Endothelial cell of umbilical vein (primary cell): ENCODE data around the gene IRX3. TPM values are rescaled to one million over a fixed set of nuclear protein-coding genes. Genes with fewer than 3 reads are reported as not detected.

Source experiments
- BruUV-seq: library from RNA; stranded (reverse); fragments of 400-500 nt; replicated peaks from 2 replicates; lab custom pipeline; 2021; lab: Mats Ljungman, UMichigan
- CTCF ChIA-PET: fragments of 300-600, 350-600 bp; sonication (Branson Sonifier 250); formaldehyde crosslinking; loops from one replicate; lab custom pipeline; 2021; ENCODE audit warnings: antibody characterized with exemption, inconsistent platforms; lab: Charles Lee
- POLR2A ChIA-PET: fragments of 300-600, 350-600 bp; sonication (Branson Sonifier 250); formaldehyde crosslinking; loops from one replicate; lab custom pipeline; 2021; ENCODE audit warnings: antibody characterized with exemption, inconsistent platforms; lab: Charles Lee
- DNase-seq: peaks from one replicate; pipeline ENCODE4 v3.0.0-alpha.2; 2011; ENCODE audit warnings: low read depth, low spot score
- FAIRE-seq: peaks from 2 replicates; lab custom pipeline; 2011; peaks lifted over from hg19 to GRCh38; lab: Jason Lieb, UNC
- H2AFZ ChIP-seq: 2 replicates; pipeline ENCODE4 v1.6.0; 2012; ENCODE audit warnings: low read depth, low read length, control low read depth, inconsistent platforms
- H3K27ac ChIP-seq: 2 replicates; pipeline ENCODE4 v1.5.1; 2011; ENCODE audit warnings: low read depth, mild to moderate bottlenecking, control low read depth, low read length, moderate library complexity; ENCODE audit not compliant: insufficient read depth
- H3K27me3 ChIP-seq, 2 experiments: 2 replicates each; pipeline versions ENCODE4 v1.6.0 to v1.6.1; 2011; ENCODE audit warnings: low read length in 2 of 2, mixed read lengths in 1 of 2; ENCODE audit not compliant: control insufficient read depth in 2 of 2, insufficient read depth in 2 of 2
- H3K36me3 ChIP-seq, 2 experiments: 2 replicates in 1 of 2; 3 replicates in 1 of 2; pipeline ENCODE4 v1.5.1; 2011; ENCODE audit warnings: low read length in 2 of 2, mild to moderate bottlenecking in 1 of 2, moderate library complexity in 1 of 2; ENCODE audit not compliant: control insufficient read depth in 2 of 2, insufficient read depth in 2 of 2; ENCODE audit errors: extremely low read depth in 1 of 2
- H3K4me1 ChIP-seq: 3 replicates; pipeline ENCODE4 v1.5.1; 2011; ENCODE audit warnings: mild to moderate bottlenecking, low read length; ENCODE audit not compliant: control insufficient read depth, insufficient read depth; ENCODE audit errors: extremely low read depth
- H3K4me2 ChIP-seq: 2 replicates; pipeline ENCODE4 v1.6.1; 2011; ENCODE audit warnings: low read length, control low read depth, mixed read lengths; ENCODE audit not compliant: insufficient read depth
- H3K4me3 ChIP-seq, 3 experiments: fragments of 200-600 bp in 1 of 3; sonication (generic), shearing (Covaris generic) in 1 of 3; replicated peaks in 1 of 3; 2 replicates each; pipeline ENCODE4 v1.5.1; 2011 to 2016; ENCODE audit warnings: control low read depth in 3 of 3, low read length in 3 of 3, mild to moderate bottlenecking in 2 of 3, inconsistent platforms in 1 of 3, low read depth in 1 of 3, moderate library complexity in 1 of 3; ENCODE audit not compliant: insufficient read depth in 1 of 3
- H3K79me2 ChIP-seq: 2 replicates; pipeline ENCODE4 v1.6.0; 2012; ENCODE audit warnings: low read length, inconsistent platforms; ENCODE audit not compliant: control insufficient read depth, insufficient read depth
- H3K9ac ChIP-seq: replicated peaks from 2 replicates; pipeline ENCODE3; 2011; ENCODE audit warnings: low read length, control low read depth; ENCODE audit not compliant: insufficient read depth; ENCODE audit errors: extremely low read depth
- H3K9me1 ChIP-seq: replicated peaks from 3 replicates; pipeline ENCODE4 v1.6.0; 2011; ENCODE audit warnings: mild to moderate bottlenecking, low read length; ENCODE audit not compliant: control insufficient read depth, insufficient read depth; ENCODE audit errors: extremely low read depth
- H3K9me3 ChIP-seq: replicated peaks from 2 replicates; pipeline ENCODE4 v1.5.1; 2012; ENCODE audit warnings: low read length, inconsistent platforms; ENCODE audit not compliant: control insufficient read depth, insufficient read depth
- H4K20me1 ChIP-seq: replicated peaks from 2 replicates; pipeline ENCODE3; 2011; ENCODE audit warnings: mild to moderate bottlenecking, low read length; ENCODE audit not compliant: control insufficient read depth, insufficient read depth; ENCODE audit errors: extremely low read depth
- EZH2 ChIP-seq: IDR thresholded peaks from 2 replicates; pipeline ENCODE4 v1.6.1; 2012; ENCODE audit warnings: borderline replicate concordance, low read depth, mild to moderate bottlenecking, moderate library complexity, low read length, inconsistent platforms; ENCODE audit not compliant: severe bottlenecking
- FOS ChIP-seq: IDR thresholded peaks from 2 replicates; pipeline ENCODE4 v1.6.1; 2011; ENCODE audit warnings: mild to moderate bottlenecking, low read length, moderate library complexity, borderline replicate concordance; ENCODE audit not compliant: insufficient read depth
- GATA2 ChIP-seq: IDR thresholded peaks from 2 replicates; pipeline ENCODE4 v1.7.0; 2011; ENCODE audit warnings: low read depth, mild to moderate bottlenecking, moderate library complexity, mixed read lengths, low read length; ENCODE audit not compliant: insufficient read length, insufficient read depth
- JUN ChIP-seq: IDR thresholded peaks from 2 replicates; pipeline ENCODE4 v1.6.1; 2011; ENCODE audit warnings: borderline replicate concordance, low read depth; ENCODE audit not compliant: insufficient read length, insufficient read depth
- MYC ChIP-seq: IDR thresholded peaks from one replicate; pipeline ENCODE4 v1.6.1; 2011; ENCODE audit warnings: mild to moderate bottlenecking, low read depth, low read length
- POLR2A ChIP-seq: IDR thresholded peaks from 2 replicates; pipeline ENCODE4 v1.6.1; 2012; ENCODE audit warnings: low read depth, mild to moderate bottlenecking, control low read depth, low read length
- POLR2AphosphoS5 ChIP-seq: IDR thresholded peaks from 2 replicates; pipeline ENCODE4 v1.6.1; 2012; ENCODE audit warnings: low read depth, mild to moderate bottlenecking, control low read depth, low read length, moderate library complexity; ENCODE audit not compliant: insufficient read depth
- dilution Hi-C: fragments of 300-500 bp; cut with MboI; formaldehyde crosslinking; loops from one replicate; pipeline ENCODE4 v1.15.0; 2019; ENCODE audit warnings: low sequenced_read_pairs; ENCODE audit not compliant: extremely low pct_ligation_motif_present
- intact Hi-C: fragments of 100-400 bp; cut with micrococcal nuclease; formaldehyde crosslinking; loops from one replicate; pipeline ENCODE4 v1.10.0; 2022
- polyA plus RNA-seq, 4 experiments: library from polyadenylated mRNA; depleted of rRNA in 3 of 4; stranded (reverse) in 3 of 4; unstranded in 1 of 4; fragments of >200 nt; gene quantifications; 2 replicates each; pipeline versions ENCODE4 v1.2.1 to v1.2.3, GENCODE V29; 2011 to 2012; ENCODE audit warnings: missing spikeins in 1 of 4
- total RNA-seq: library from RNA; stranded (reverse); gene quantifications from 2 replicates; pipeline ENCODE4 v1.2.3, GENCODE V29; 2021
- TF ChIP-seq, protein P1 (sequence below): IDR thresholded peaks from 2 replicates; pipeline ENCODE4 v1.6.1; 2011; ENCODE audit not compliant: insufficient read depth, insufficient read length
- TF ChIP-seq, protein P2 (sequence below), 2 donors: IDR thresholded peaks; 1 replicate in 1 of 2; 2 replicates in 1 of 2; pipeline ENCODE4 v1.5.1; 2011; ENCODE audit warnings: low read length in 2 of 2, mild to moderate bottlenecking in 2 of 2, moderate library complexity in 2 of 2, control low read depth in 1 of 2, inconsistent platforms in 1 of 2, low read depth in 1 of 2; ENCODE audit not compliant: insufficient read depth in 1 of 2; ENCODE audit errors: extremely low read depth in 1 of 2

Gene IRX3
- total and polyA plus RNA-seq, 2 donors (not counting 3 experiments of a cell fraction or from before 2014, with no cell fraction given), result not detected

DNA sequence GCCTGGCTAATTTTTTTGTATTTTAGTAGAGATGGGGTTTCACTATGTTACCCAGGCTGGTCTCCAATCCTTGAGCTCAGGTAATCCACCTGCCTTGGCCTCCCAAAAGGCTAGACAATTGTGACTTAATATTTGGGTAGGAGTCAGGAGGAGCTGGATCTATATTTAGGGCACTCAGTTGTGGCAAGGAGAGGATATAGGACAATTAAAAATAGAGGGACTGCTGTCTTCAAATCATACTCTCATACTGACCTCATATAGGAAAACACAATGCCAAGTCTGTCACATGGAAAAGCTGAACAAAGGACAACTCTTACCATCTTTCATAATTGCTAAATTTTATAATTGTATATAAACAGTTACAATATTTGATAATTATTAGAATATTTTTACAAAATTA lies 17.1 kb downstream of the IRX3 start:
- no peak overlapping the region for H3K9ac ChIP-seq
- no peak for DNase-seq
- no peak overlapping the region for H3K4me3 ChIP-seq
- no peaks in the 10 kb centered on the region for H3K79me2 ChIP-seq
- H4K20me1 ChIP-seq, result no peaks in the 10 kb centered on the region
- no peaks in the 10 kb centered on the region for H3K4me1 ChIP-seq
- no peak for FAIRE-seq
- peaks cover 0 to 2% of the 10 kb centered on the region in 2 experiments for H3K27me3 ChIP-seq
- no TSS peak for BruUV-seq
- no peak overlapping the region for H3K27ac ChIP-seq
- dilution Hi-C loops (no loop called here), intact Hi-C loops (no loop called here)
- TF ChIP-seq POLR2AphosphoS5 (no peak), POLR2A (no peak), GATA2 (no peak), JUN (no peak), MYC (no peak), EZH2 (no peak), FOS (no peak)
- TF ChIP-seq, protein P1, sequence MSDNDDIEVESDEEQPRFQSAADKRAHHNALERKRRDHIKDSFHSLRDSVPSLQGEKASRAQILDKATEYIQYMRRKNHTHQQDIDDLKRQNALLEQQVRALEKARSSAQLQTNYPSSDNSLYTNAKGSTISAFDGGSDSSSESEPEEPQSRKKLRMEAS, result no peak
- TF ChIP-seq, protein P2, sequence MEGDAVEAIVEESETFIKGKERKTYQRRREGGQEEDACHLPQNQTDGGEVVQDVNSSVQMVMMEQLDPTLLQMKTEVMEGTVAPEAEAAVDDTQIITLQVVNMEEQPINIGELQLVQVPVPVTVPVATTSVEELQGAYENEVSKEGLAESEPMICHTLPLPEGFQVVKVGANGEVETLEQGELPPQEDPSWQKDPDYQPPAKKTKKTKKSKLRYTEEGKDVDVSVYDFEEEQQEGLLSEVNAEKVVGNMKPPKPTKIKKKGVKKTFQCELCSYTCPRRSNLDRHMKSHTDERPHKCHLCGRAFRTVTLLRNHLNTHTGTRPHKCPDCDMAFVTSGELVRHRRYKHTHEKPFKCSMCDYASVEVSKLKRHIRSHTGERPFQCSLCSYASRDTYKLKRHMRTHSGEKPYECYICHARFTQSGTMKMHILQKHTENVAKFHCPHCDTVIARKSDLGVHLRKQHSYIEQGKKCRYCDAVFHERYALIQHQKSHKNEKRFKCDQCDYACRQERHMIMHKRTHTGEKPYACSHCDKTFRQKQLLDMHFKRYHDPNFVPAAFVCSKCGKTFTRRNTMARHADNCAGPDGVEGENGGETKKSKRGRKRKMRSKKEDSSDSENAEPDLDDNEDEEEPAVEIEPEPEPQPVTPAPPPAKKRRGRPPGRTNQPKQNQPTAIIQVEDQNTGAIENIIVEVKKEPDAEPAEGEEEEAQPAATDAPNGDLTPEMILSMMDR (IDR thresholded peaks at IDR 0.05; ENCODE audit: extremely low read depth in 1 of 2, insufficient read depth in 1 of 2, low read depth in 1 of 2, low read length in 2 of 2), result no peak
- ChIA-PET POLR2A (no interaction called here), CTCF (no interaction called here)
- H3K9me1 ChIP-seq, result no peaks in the 10 kb centered on the region
- H2AFZ ChIP-seq, result no peak overlapping the region
- H3K4me2 ChIP-seq, result no peak overlapping the region
- H3K9me3 ChIP-seq, result no peaks in the 10 kb centered on the region
- H3K36me3 ChIP-seq, result no peaks in the 10 kb centered on the region
